Uterus (tissue), 2 donors: ENCODE data around the gene CDH22.

Experiments
- POLR2A ChIP-seq, 2 donors: fragments of 450-650 bp; IDR thresholded peaks; one replicate each; pipeline ENCODE4 v1.6.1; 2016; ENCODE audit warnings: antibody characterized with exemption in 2 of 2, mild to moderate bottlenecking in 1 of 2, moderate library complexity in 1 of 2
- TF ChIP-seq, protein P1 (sequence below), 4 experiments: fragments of 200-600 bp in 2 of 4; fragments of 450-650 bp in 2 of 4; sonication (generic) in 2 of 4; IDR thresholded peaks; one replicate each; pipeline ENCODE4 v1.5.1; 2016 to 2019; ENCODE audit warnings: antibody characterized with exemption in 4 of 4, mild to moderate bottlenecking in 2 of 4, moderate library complexity in 1 of 4

DNA sequence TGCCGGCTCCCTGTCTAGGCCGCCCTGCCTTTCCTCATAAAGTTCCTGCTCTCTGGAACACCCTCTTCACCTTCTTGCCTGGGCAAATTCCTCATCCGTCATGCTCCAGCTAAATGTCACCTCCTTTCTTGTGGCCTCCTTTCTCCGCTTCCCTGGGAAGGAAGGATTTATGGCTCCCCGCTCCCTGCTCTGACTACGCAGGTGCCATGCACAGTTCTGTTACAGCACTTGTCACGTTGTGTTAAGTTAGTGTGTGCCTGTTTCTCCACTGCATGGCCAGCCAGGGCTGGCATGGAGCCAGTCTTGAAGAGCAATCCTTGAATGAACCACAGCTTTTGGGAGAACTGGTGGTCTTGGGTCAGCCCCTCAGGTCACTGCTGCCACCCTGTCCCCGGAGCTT is 128.4 kb downstream of the CDH22 start:
- TF ChIP-seq, protein P1, sequence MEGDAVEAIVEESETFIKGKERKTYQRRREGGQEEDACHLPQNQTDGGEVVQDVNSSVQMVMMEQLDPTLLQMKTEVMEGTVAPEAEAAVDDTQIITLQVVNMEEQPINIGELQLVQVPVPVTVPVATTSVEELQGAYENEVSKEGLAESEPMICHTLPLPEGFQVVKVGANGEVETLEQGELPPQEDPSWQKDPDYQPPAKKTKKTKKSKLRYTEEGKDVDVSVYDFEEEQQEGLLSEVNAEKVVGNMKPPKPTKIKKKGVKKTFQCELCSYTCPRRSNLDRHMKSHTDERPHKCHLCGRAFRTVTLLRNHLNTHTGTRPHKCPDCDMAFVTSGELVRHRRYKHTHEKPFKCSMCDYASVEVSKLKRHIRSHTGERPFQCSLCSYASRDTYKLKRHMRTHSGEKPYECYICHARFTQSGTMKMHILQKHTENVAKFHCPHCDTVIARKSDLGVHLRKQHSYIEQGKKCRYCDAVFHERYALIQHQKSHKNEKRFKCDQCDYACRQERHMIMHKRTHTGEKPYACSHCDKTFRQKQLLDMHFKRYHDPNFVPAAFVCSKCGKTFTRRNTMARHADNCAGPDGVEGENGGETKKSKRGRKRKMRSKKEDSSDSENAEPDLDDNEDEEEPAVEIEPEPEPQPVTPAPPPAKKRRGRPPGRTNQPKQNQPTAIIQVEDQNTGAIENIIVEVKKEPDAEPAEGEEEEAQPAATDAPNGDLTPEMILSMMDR (IDR thresholded peaks at IDR 0.05) = no peak
- TF ChIP-seq POLR2A (IDR thresholded peaks at IDR 0.05) = no peak
